ENCODE measurements around the gene FSTL1.

FSTL1 gene

DNA sequence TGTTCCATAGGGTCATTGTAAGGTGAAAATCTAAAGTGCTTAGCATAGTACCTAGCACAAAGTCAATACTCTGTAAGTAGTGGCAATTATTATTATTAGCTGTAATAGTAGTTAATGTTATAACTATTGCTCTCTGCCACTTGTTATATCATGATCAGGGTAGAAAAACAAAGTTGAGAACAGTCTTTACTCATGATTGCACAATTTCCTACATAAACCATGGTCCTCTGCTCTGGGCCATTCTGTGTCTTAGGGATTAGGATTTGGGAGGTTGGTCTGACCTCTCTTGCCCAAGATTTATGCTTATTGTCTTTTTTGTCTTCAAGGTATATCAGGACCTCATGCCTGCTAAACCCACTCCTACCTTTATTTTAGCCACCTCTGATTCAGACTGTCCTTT is 97.3 kb downstream of the FSTL1 start:
- DNase-seq (ENCODE audit: low spot score), result no peak

DNA sequence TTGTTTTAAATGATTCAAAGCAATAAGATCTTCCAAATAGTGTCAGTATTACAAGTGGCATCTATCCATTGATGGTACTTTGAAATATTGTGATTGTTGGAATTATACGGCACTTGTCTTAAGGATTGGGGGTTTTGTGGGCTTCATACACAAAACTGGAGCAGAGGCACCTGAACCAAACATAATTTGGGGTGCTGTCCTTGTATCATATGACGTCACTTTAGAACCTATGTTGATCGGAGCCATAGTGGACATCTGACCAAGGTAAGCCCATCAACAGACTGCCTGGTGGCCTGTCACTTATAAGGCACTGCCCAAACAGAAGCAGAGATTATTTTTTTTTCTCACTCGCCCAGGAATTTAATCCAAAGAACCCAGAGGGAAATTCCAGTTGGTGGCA is 98.8 kb downstream of the FSTL1 start:
- DNase-seq (ENCODE audit: low spot score), result no peak

DNA sequence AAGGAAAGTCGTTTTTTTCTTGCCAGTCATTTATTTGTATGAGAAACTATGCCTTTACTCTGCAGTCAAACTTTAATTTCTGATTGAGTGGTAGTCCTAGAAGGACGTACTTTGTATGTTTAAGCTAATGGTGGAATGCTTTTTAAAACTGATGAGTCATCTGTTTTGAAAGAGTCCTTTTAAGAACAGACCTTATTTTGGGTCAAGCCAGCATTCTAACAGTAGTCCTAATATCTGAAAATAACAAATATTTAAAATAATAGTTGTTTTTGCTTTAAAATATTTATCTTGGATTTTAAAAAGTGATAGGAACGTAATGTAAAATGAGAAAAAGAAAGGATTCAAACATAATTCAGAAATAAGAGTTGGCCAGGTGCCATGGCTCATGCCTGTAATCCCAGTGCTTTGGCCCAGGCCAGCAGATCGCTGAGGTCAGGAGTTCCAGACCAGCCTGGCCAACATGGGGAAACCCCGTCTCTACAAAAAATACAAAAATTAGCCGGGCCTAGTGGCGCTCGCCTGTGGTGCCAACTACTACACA is 100.3 kb downstream of the FSTL1 start:
- peak; percentile 24 for DNase-seq (ENCODE audit: low spot score)

DNA sequence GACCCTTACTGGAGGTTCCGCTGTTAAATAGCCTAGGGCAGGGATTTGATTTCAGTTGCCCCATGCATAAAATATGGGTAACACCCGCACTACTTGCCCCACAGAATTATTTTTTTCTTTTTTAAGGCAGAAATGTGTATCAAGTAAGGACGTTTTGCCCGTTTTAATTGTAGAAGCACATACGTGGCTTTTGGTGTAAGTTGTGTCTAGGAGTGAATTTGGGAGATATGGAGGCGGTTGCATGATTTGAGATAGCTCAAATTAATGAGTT is 101.0 kb downstream of the FSTL1 start:
- DNase-seq (ENCODE audit: low spot score), result no peak

DNA sequence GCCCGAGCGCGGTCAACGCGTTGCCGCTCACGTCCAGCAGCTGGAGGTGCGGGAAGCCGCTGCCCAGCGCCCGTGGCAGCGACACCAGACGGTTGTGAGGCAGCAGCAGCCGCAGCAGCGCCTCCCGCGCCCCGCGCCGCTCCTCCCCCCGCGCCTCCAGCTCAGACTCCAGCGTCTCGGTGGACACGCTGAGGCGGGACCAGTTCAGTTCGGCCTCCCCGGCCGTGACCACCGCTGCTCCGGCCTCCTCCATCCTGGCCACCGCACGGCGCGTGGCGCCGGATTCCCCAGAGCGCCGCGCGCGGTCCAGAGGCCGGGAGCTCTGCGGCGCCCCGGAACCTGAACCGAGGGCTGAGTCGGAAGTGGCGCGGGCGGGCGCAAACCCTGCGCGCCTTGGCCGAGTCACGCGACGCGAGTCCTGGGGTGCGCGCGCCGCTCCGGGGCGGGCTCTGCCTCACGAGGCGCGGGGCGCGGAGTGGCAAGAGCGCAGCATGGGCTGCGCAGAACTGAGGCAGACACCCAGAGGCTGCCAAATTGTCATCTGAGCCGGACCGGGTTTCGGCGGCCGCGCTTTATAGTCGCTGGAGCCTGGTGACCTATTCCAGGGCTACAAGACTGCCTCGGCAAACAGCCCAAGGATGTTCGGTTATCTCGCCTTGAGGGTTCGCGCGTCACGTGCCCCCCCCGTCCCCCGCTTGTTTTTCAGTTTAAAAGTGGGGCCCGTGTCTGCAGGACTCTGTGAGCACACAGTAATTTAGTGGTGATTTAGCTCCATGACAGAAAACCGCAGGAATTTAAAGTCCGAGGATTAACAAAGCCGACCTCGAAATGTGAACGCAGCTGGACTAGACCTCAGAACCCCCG is 101.6 kb downstream of the FSTL1 start, which contains the start of gene LRRC58:
TSS of gene LRRC58 (minus strand) at position 364 of the 864 bp plus-strand sequence. CDS start at position 253, 111 bp downstream.
- DNase-seq (ENCODE audit: low spot score), result peak; percentile 97

DNA sequence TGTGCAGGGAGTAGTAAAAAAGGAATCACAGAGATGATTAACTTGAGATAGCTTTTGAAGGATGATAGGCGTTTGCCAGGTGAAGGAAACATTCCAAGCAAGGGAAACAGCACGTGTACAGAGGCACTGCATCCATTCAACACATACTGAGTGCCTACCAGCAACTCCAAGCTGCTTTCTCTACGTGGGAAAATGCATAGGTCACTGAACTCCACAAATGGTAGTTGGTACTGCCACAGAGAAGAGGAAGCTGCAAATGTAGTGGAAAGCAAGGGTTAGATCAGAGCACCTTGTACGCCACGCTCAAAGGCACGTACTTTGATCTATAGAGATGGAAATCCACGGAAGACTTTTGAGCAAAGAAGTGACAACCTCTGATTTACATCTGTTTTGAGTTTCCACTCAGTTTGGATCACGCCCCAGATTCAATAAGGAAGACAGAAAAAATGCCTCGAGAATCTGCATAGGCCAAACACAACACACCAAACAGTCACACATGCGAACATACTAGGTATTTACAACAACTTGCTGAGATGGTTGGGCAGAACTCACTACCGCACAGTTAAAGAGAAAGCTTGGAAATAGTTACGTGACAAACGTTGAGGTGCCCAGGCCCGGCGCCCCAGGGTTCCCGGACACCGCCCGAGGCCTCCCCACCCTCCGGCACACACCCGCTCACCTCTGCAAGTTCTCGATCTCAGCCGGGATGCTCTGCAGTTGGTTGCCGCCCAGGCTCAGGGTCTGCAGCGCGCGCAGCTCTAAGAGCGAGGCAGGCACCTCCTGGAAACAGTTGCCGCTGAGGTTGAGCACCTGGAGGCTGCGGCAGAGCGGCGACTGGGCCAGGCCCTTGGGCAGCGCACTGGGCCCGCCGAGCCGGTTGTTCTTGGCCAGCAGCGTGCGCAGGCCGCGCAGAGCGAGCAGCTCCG is 102.5 kb downstream of the FSTL1 start:
- no peak for DNase-seq (ENCODE audit: low spot score)

- DNase-seq (ENCODE audit: low spot score), result peak; percentile 4
Observed at GRCh38 chr3:120344349-120344748, 106.4 kb downstream of the FSTL1 start.

Data from AG08395 (cell line).